PFSK-1 (cell line): ENCODE results near the gene HOXB7.

ENCODE experiments used
- FOXP2 ChIP-seq: optimal IDR thresholded peaks from 2 replicates; pipeline ENCODE3; 2011; ENCODE audit warnings: borderline replicate concordance, control low read depth, inconsistent platforms; ENCODE audit not compliant: insufficient read depth; ENCODE audit errors: extremely low read length, extremely low read depth
- POLR2AphosphoS5 ChIP-seq: IDR thresholded peaks from 2 replicates; pipeline ENCODE4 v1.6.1; 2012; ENCODE audit warnings: low read depth, mild to moderate bottlenecking, control low read depth, low read length, moderate library complexity
- SIN3A ChIP-seq: IDR thresholded peaks from 2 replicates; pipeline ENCODE4 v1.6.1; 2012; ENCODE audit warnings: mild to moderate bottlenecking, low read length, moderate library complexity, borderline replicate concordance; ENCODE audit not compliant: insufficient read depth
- TAF1 ChIP-seq: IDR thresholded peaks from 2 replicates; pipeline ENCODE4 v1.6.1; 2012; ENCODE audit warnings: low read length, control low read depth, borderline replicate concordance; ENCODE audit not compliant: insufficient read depth
- TF ChIP-seq, protein P1 (sequence below), 2 experiments: IDR thresholded peaks; 2 replicates each; pipeline versions ENCODE4 v1.6.1 to v1.8.0; 2011 to 2012; ENCODE audit warnings: low read depth in 2 of 2, low read length in 2 of 2, control low read depth in 1 of 2, inconsistent platforms in 1 of 2, mild to moderate bottlenecking in 1 of 2, moderate library complexity in 1 of 2; ENCODE audit not compliant: insufficient read depth in 1 of 2

HOXB7 gene

DNA sequence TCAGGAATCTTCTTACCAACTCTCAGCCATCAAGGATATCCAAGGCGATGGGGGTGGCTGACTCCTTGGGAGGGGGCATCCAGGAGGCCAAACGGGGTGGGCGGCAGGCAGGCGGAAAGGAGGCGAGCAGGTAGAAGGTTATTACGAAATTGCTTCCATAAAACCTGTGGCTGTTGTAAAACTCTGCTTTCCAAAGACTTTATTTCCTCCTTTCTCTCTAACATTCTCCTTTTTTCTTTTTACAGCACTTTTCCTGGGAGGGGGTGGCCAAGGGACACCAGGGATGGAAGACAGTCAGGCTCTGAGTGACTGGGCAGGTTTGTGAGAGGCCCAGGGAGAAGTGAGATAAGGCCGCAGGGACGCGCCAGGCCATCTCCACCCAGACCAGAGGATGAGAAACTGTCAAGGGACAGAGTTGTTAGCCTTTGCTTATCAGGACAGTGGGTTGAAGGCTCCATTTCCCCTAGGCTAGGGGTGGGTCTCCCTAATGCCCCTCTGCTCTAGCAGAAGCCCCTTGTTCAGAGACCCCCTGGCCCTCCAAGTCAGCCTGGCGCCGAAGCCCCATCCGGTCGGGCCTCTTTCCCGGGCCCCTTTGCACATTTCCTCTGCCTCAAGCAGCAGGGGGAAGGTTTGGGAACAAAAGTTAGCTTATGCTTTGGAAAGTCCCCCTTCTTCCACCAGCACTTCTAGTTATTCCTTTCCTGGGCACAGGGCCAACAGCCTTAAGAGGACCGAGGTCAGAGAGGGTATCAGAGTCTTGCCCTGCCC lies 20.3 kb upstream of the HOXB7 start:
- TF ChIP-seq, protein P1, sequence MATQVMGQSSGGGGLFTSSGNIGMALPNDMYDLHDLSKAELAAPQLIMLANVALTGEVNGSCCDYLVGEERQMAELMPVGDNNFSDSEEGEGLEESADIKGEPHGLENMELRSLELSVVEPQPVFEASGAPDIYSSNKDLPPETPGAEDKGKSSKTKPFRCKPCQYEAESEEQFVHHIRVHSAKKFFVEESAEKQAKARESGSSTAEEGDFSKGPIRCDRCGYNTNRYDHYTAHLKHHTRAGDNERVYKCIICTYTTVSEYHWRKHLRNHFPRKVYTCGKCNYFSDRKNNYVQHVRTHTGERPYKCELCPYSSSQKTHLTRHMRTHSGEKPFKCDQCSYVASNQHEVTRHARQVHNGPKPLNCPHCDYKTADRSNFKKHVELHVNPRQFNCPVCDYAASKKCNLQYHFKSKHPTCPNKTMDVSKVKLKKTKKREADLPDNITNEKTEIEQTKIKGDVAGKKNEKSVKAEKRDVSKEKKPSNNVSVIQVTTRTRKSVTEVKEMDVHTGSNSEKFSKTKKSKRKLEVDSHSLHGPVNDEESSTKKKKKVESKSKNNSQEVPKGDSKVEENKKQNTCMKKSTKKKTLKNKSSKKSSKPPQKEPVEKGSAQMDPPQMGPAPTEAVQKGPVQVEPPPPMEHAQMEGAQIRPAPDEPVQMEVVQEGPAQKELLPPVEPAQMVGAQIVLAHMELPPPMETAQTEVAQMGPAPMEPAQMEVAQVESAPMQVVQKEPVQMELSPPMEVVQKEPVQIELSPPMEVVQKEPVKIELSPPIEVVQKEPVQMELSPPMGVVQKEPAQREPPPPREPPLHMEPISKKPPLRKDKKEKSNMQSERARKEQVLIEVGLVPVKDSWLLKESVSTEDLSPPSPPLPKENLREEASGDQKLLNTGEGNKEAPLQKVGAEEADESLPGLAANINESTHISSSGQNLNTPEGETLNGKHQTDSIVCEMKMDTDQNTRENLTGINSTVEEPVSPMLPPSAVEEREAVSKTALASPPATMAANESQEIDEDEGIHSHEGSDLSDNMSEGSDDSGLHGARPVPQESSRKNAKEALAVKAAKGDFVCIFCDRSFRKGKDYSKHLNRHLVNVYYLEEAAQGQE (IDR thresholded peaks at IDR 0.05; ENCODE audit: insufficient read depth in 1 of 2, low read depth in 2 of 2, low read length in 2 of 2): no peak
- no peak for TF ChIP-seq POLR2AphosphoS5
- no peak for TF ChIP-seq SIN3A
- TF ChIP-seq FOXP2: no peak
- TF ChIP-seq TAF1: no peak

DNA sequence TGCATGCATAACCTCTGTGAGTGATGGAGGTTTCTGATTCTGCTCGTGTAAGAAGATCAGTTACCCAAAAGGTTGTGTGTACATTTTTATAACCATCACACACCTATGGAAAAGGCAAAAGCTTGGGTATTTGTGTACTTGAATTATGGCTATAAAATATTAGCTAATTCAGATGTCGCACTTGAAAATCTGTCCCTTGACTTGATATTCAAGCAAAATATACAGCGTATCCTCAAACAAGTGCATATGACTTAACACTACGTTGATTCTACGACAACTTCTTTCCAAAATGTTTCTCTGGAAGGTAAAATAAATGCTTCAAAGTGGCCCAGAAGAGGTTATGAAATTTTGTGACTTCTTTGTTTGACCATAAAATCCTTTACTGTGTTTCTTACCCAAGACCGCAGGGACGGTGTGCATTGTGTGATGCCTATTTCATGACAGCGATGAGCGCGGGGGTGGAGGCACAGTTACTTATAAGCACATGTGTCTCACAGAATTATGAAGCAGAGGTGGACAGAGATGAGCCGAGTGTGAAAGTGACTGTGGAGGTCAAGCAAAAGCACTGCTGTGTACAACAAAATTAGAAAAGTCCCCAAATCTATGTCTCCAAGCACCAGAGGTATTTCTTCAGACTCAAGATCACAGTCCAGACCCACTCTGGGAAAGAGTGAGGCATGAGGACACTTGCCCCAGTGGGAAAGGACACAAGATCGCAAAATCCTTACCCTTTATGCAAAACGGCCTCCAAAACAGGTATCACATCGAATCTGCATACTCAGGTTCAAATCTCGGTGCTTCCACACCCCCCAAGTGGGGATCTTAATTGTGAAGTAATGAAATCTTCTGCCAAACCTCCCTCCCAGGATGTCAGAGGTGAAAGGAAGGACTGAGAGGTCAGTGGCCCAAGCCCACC lies 19.4 kb upstream of the HOXB7 start:
- no peak for TF ChIP-seq POLR2AphosphoS5
- TF ChIP-seq SIN3A: no peak
- TF ChIP-seq FOXP2: no peak
- TF ChIP-seq, protein P1 (IDR thresholded peaks at IDR 0.05; ENCODE audit: insufficient read depth in 1 of 2, low read depth in 2 of 2, low read length in 2 of 2): no peak
- TF ChIP-seq TAF1: no peak

DNA sequence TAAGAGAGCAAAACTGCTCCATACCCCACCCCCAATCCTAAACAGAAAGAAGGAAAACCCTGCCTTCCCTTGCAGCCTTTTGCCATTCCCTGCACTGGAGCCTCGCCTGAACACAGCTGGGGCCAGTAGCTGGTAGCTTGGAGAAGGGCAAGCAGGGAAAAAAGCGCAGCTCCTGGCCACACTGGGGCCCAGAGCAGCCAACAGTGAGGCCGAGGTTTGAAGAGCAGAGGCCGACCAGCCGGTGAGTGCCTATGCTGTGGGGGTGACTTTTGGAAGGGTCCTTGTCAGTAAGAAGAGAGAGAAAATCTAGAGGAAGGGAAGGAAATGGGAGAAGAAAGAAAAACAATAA lies 18.6 kb upstream of the HOXB7 start:
- TF ChIP-seq FOXP2: no peak
- no peak for TF ChIP-seq SIN3A
- TF ChIP-seq POLR2AphosphoS5: no peak
- TF ChIP-seq, protein P1 (IDR thresholded peaks at IDR 0.05; ENCODE audit: insufficient read depth in 1 of 2, low read depth in 2 of 2, low read length in 2 of 2): no peak
- TF ChIP-seq TAF1: no peak

DNA sequence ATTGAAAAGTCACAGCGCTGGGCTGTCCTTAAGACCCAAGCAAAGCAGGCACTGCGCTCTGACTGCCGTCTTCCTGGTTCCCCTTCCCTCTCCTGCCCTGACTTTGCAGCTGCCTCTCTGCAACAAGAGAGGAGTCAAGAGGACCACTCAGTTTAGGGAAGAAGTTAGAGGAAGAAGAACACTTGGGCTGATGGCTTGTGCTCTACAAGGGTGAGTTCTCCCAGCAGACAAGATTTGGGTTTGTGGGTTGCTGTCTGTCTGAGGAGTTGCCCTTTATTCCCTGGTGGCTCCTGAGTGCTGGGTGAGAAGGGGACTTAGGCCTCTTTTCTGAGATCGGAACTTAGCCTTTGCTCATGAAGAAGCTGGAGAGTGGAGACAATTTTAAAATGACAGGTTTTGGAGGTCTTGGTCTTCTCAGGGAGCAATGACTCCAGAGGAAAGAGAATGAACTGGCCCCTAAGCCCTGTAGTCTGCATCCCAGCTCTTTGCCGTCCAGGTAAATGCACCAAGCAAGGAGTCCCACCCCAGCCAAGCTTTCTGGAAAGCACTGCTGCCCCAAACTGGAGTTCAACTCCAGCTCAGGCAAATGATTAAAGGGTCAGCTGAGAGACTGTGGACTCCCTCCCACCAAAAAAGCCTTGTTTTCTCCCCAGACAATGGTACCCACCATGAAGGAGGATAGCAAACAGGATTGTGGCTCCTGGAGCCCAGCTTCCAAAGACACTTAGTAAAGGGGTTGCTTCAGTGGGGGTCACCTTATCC lies 18.0 kb upstream of the HOXB7 start:
- TF ChIP-seq TAF1 (no peak), FOXP2 (no peak), POLR2AphosphoS5 (no peak), SIN3A (no peak)
- TF ChIP-seq, protein P1 (IDR thresholded peaks at IDR 0.05; ENCODE audit: insufficient read depth in 1 of 2, low read depth in 2 of 2, low read length in 2 of 2): no peak
